ENCODE results near the gene HNRNPL.
"Not testable (repeated sequence)": the region's sequence is repeated elsewhere in the genome, so short reads cannot be mapped to it uniquely, and the experiment has no call there.

Gene HNRNPL

DNA sequence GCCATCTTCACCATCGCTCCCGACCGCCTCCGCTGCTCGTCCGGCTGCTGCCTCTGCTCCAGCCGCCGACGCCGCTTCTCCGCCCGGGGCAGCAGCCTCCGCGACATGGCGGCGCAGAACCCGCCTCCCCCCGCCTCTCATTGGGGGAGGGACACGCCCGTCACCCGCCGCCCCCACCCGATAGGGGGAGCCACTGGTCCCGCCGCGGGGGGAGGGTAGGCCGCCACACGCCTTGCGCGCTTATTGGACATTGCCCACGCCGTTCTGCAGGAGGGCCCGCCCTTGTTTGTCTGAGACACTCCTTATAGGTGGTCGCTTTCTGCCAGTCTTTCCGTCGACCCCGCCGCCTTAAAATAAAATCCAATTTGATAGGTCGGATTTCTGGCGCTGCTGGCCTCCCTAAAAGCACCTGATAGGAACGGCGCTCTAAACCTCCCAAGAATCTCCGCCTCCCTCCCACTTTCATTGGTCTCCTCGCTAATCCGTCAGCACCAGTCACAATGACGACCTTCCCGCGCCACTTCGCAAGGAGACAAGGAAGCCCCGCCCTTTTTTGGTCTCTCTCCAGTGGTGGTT lies at the start of gene HNRNPL:
Gene HNRNPL (minus strand): TSS at position 127 of the 576 bp plus-strand sequence. CDS start 20 bp downstream, at position 107.
- peak; percentile 99 for DNase-seq

DNA sequence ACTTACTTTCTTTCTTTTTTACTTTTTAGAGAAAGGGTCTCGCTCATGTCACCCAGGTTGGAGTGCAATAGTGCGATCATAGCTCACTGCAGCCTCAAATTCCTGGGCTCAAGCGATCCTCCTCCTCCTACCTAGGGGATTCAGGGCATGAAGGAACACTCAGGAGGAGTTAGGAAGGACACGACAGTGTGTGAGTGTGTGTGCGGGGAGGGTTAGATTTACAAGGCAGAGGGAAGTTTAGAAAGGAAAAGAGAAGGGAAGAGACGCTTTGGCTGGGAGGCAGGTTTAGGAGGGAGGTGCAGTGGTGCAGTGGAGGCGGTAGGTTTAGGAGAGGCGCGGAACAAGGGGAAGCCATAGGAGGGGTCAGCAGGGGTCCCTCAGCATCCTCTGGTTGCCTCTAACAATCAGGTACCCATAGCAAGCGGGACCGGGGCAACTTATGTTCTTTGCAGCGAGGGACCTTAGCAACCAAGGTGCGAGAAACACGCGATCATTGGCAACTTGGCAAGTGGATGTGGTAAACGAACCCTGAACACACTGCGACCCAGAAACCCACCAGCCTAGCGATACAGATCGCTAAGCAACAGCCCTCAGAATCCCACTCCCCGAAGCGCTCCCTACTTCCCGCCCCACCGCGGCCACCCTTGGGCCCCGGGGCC lies 49.1 kb upstream of the HNRNPL start:
- DNase-seq = no peak

DNA sequence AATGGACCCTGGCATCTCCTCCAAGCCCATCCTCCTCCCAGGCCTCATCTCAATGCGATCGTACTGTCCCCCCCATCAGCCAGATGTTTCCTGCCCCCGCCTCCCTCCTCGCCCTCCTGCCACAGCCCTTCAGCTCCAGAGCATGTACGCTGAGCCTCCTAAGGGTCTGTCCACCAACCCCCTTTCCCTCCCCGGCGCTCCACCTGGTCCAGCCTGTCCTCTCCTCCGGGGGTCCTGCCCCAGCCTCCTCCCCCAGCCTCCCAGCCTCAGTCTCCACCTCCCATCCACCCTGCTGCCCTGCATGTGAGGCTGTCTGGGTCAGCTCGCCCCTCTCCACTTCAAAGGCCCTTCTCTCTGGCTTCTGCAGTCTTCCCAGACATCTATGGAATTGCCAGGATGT lies 45.2 kb upstream of the HNRNPL start:
- DNase-seq = no peak

DNA sequence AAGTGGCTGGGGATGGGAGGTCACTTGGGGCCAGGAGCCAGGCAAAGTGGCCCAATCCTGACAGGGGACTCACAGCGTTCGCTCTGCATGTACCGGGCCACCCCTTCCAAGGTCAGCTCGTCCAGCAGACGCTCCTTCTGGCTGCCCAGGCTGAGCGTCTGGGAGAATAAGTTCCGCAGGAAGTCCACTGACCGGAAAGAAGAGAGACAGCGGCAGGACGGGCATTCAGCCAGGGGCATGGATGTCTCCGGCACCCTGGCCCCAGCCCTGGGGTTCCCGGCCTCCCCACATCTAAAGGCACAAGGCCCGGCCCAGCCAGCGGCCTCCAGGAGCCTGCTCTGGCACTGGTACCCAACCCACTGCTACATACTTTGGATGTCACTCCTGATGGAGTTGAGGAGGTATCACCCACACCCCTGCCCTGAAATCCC lies 43.6 kb upstream of the HNRNPL start:
- no peak for DNase-seq

DNA sequence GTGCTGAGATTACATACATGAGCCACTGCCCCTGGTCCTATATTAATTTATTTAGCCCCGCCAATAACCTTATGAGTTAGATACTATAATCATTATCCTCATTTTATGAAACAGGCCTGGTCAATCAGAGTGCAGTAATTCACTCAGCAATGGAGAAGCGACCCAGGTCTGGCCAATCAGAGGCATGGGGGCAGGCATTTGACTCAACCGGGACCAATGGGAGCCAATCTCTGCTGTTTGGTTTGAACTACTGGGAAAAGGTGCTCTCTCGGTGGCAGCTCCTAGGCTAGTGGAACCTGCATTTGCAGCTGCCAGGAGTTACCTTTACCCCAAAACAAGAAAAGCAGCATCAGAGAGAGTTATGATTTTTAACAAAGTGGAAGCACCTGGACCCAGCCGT lies 43.1 kb upstream of the HNRNPL start:
- DNase-seq = no peak

DNA sequence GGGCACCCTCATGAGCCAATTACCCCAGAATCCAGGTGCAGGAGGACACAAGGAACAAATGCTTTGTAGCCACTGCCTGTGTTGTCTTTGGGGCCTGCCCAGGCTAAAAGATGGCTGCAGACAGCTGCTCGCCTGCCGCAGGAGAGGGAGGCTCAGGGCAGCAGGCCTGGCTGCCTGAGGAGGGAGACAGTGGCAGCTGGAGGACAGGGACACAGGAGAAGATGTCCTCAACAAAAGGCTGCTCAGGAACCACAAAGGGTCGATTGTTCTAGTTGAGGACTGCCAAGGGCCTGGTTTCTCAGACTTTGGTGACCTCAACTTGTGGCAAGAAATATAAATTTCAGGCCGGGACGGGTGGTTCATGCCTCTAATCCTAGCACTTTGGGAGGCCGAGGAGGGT lies 42.0 kb upstream of the HNRNPL start:
- no peak for DNase-seq

DNA sequence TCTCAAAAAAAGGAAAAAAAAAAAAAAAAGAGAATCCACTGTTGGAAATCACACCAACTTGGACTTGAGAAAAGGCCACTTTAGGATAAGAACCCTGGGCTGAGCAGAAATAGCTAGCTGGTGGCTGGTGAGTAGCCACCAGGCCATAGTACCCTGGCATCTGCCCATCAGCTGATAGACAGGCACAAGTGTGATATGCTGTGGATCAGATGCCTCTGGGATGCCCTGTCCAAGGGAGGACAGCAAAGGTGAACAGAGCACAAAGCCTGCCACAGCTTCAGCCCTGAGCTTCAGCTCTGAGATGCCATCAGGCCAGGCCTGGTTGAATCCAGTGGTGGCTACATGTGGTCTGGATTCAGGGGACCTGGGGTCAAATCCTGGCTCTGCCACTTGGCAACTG lies 40.9 kb upstream of the HNRNPL start:
- no peak for DNase-seq

DNA sequence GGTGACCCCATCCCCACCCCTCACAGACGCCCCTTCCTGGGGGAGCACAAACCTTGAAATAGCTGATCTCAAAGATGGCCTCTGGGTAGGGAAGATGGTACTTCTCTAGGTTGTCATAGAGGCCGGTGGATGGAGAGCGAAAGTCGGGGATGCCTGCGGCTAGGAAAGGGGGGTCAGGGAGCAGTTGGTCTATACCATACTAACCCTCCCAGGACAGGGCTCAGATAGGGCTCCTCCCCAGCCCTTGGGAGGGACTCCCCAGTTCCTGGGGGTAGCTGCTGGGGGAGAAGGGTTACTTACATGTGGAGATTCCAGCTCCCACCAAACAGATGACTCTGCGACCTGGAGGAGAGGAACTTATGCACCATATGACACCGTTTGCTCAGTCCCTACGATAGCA lies 40.0 kb upstream of the HNRNPL start:
- no peak for DNase-seq

DNA sequence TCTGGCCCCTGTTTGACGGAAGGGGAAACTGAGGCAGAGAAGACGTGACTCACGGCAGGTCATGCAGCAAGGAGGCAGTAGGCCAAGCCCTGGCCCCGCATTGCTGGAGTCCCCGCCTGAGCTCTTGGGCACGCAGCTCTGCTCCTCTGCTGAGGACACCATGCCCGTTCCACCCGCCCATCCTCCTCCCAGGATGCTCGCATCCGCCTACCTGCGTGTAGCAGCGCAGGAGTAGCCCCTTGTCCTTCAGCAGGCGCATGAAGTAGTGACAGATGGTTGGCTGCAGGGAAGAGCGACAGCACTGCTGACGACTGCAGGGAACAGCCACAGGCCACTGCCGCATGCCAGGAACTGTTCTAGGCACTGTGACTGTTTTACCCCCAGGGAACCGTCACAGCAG lies 39.1 kb upstream of the HNRNPL start:
- DNase-seq = no peak

DNA sequence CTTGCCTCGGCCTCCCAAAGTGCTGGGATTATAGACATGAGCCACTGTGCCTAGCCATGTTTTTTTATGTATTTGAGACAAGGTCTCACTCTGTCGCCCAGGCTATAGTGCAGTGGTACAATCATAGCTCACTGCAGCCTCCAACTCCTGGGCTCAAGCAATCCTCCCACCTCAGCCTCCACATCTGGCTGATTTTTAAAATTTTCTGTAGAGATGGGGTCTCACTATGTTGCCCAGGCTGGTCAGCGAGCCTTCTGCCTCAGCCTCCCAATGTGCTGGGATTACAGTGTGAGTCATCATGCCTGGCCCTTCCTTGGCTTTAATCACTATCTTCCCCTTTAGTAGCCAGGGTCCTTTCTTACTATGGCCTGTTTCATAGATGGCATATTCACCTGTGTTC lies 34.9 kb upstream of the HNRNPL start:
- not testable (repeated sequence) for DNase-seq

DNA sequence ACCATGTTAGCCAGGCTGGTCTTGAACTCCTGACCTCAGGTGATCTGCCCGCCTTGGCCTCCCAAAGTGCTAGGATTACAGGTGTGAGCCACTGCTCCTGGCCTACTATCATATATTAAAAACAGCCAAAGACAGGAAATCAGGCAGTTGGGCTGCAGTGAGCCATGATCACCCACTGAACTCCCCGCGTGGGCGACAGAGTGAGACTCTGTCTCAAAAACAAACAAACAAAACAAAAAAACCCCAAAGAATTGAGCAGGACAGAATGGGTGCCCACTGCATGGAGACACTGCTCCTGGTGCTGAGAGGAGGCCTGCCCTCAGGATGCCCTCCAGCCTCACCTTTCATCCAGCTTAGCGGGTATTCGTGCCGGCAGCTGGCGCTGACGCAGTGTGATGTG lies 33.5 kb upstream of the HNRNPL start:
- no peak for DNase-seq

DNA sequence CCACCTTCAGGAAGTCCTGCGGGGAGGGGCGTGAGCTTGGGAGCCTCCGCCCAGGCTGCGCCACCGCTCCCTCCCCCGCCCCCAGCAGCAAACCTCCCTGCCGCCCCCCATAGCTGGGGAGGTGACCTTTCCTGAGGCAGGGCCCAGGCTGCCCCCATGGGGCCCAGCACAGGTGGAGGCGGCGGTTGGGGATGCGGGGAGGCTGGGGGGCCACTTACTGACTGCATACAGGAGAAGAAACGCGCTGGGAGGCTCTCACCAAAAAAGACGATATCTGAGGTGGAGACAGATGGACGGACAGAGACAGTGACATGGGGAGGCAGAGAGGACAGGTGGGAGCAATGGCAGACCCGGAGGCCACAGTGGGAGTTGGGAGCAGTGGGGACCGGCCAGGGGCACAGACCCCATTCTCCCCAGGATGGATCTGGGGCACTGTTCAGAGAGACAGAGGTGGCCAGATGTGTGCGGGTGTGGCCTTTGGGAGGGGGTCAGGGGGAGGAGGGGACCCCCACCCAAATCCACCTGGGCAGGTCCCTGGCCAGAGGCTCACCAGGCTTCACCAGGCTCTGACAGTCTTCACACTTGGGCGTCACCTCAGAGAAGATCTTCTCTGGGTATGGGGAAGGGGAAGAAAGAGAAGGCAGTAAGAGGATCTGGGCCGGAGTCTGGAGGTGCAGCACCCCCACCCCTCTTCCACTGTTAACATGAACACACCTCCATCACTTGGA lies 31.3 kb upstream of the HNRNPL start:
- no peak for DNase-seq

DNA sequence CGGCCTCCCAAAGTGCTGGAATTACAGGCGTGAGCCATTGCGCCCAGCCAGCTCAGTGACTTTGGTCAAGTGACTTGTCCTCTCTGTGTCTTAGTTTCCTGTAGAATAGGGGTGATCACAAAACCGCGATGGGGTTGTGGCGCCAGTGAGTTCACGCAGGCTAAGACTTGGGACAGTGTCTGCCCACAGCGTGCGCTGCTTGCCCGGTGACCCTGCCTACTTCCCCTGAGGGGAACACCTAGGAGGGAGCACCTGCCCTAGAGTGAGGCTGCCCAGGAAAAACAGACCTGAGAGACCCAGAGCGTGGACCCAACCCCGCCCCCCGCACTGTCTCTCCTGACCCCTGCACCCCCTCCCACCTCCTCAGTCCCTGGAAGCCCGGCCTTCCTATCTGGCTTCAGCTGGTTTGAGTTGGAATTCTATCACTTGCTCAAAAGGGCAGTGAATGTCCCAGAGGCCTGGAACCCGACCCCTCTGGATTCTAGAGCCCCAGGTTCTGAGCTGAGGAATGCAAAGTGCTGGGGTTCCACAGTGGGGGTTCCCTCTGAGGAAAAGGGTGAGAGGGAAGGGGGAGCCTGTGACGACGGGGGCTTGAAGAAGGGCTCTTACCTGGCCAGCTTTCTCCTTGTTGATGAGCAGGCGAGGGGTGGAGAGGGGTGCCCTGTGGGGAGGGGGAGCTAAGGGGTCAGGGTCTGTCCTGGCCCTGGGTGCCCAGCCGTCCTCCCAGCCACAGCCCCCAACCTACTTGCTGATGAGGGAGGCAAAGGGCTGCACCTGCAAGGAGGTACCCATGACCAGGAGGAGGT lies 30.5 kb upstream of the HNRNPL start:
- DNase-seq = no peak

DNA sequence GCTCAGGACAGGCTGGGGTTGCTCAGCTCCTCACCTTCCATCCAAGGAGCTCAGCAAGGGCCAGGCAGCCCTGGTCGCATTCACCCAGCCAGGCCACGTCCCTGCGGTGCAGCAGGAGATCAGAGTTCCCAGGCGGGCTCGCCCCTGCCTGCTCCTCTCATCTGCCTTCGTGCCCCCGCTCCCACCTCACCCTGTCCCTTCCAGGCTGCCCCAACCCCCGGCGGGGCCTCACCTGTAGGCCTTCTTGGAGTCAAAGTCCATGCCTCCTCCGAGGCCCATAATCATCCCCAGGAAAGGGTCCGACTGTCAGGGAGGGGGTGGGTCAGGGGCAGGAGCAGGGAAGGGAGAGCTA lies 29.6 kb upstream of the HNRNPL start:
- DNase-seq = no peak

DNA sequence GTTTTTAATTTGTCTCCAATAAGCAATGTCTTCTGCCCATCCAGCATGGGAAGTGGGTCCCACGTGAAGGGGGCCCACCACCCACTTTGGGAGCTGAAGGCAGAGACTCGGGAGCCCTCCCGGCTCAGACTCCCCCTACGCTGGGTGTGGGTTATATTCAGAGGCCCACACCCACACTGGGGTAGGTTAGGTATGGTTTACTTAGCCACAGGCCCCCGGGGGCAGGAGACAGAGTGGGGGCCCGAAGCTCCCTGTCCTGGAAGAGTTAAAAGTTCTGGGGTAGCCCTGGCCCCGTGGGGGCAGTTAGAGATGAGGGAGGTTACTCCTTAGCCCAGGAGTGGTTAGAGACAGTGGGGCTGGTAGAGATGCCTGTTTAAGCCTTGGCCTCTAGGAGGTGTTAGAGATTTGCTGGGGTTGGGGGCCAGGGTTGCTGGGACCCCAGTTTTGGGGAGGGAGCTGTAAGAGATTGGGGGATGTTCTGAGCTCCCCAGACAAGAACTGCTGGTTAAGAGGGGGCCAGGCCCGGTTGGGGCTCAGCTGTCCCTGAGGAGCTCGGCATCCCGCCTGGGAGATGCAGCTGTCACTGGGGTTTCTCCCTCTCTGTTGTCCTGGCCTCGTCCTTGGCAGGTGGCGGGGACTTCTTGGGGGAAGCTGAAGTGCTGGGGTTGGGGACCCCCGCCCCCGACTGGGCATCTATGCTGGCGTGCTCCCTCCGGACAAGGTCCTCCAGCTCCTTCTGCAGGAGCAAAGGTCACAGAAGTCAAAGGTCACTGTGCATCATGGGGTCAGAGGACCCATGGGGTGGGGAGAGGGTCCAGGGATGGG lies 29.0 kb upstream of the HNRNPL start:
- DNase-seq = peak; percentile 62

DNA sequence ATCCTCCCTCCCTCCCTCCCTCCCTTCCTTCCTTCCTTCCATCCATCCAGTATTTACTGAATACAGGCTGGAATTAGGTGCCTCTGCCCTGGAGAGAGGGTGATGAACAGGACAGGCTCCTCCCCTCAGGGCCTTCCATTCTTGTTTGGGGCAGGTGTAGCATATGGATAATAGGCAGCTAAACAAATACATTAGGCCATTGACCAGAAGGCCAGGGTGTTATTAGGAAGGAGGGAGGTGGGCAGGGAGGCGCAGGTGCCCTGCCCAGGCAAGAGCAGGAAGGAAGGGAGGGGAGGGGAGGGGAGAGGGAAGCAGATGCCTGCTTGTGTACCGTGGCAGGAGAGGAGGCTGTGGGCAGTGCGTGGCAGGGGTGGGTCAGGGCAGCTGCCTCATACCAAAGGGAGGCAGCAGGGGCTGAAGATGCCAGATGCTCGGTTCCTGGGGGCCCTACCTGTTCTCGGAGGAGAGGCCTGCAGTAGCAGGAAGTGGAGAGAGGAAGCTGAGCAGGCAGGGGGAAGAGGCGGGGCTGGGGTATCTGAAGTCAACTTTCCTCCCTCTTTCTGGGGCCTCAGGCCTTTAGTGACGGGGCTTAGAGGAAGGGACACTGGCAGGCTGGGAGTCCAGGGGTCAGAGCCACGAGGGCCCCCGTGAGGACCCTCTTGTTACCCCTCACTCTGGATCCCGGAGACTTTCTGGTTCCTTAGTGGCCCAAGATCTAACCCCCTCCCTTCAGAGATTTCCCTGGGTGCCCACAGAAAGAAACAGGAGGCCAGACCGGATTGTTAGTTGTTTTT lies 28.2 kb upstream of the HNRNPL start, which contains the start of gene RINL:
Gene RINL (minus strand): TSS at position 495 of the 794 bp plus-strand sequence. CDS start 1,533 bp downstream, outside the sequence.
- DNase-seq = peak; percentile 80

DNA sequence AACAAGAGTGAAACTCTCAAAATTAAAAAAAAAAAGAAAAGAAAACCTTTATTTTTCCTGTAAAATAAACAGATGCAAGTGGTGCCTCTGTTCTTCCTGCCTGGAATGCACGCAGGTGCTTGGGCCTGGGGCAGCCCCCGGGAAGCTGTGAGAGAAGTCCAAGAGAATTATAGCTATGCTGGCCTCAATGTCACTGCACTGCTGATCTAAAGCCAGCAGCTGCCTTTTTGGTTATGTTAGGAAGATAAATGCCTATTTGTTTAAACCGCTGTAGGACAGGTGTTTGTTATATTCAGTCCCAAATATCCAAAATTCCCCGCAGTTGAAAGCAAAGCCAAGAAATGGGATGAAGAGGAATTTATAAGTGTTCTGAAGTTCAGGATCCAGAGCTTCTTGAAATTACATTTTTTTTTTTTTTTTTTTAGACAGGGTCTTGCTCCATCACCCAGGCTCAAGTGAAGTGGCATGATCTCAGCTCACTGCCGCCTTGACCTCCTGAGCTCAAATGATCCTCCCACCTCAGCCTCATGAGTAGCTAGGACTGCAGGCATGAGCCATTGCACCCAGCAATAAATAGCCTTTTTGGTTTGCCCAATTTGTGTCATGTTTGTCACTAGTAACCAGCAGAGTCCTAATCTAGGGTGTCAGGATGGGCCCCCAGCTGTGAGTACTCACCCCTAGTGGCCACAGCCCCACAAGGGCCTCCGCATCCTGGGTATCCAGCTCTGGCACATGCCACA lies 26.0 kb upstream of the HNRNPL start:
- DNase-seq = no peak

DNA sequence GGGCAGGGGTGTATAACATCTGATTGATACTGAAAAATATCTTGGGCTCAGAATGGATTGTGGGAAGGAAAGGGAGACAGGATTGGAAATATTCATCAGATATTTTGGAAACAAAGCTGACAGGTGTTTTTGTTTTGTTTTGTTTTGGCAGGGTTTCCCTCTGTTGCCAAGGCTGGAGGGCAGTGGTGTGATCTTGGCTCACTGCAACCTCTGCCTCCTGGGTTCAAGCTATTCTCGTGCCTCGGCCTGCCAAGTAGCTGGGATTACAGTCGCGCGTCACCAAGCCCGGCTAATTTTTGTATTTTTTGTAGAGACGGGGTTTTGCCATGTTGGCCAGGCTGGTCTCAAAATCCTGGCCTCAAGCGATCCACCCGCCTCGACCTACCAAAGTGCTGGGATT lies 23.6 kb upstream of the HNRNPL start:
- not testable (repeated sequence) for DNase-seq

DNA sequence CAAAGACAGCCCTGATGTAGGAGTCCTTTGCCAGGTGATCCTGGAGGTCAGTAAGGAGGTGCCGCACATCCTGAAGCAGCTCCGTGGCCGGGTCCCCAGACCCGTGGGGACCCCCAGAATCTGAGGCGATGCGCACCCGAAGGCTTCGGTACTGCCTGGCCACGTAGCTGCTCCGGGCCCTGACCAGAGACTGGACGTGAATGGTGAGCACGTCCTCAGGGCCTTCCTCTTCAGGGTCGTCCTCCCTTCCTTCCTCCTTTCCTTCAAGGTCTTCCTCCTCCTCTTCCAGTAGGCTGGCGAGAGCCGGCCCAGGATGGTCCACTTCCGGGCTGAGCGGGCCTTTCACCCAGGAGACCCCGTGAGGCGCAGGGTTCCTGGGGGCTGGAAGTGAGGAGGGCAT lies 20.8 kb upstream of the HNRNPL start:
- DNase-seq = no peak

DNA sequence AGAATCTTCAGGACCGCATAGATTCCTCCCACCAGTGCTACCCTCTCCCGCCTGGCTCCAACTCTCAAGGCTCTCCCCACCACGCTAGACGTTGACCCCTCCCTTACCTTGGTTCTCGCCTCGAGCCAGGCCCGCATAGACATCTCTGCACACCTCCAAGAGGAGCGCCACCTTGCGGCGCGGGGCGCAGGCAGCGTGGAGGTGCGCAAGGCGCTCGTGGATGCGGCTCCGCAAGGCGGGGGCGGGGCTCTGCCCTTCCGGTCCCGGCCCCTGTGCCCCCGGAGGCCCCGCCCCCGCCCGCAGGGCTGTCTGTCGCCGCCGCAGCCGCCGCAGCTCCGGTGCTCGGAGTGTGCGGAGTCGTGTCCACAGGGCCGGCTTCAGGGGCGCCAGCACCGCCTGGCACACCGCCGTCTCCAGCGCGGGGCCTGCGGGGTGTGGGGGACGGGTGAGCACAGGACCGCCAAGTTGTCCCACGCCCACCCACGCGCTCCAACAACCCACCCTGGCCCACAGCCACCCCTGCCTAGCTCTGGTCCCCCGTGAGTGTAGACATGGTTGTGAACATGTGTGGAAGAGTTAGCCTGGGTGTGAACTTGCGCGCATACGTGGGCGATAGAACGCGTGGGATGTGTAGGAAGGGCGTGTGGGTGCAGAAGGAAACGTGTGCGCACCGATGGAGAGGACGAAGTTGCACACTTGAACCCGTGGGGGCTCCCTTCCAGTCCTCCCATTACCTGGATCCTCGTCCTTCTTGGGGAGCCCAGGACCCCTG lies 20.2 kb upstream of the HNRNPL start:
- peak; percentile 97 for DNase-seq
